CMK (cell line): ENCODE measurements around the gene WT1.

Experiments
- DNase-seq: peaks from one replicate; pipeline ENCODE4 v3.0.0-alpha.2; 2010; ENCODE audit warnings: low read depth

The WT1 gene

GRCh38 chr11:32421992-32422391, 13.3 kb downstream of the WT1 start:
- DNase-seq = no peak

- peak; percentile 80 for DNase-seq
These were observed 14.1 kb downstream of the WT1 start for GRCh38 chr11:32420937-32421901.

GRCh38 chr11:32420139-32420538, 15.2 kb downstream of the WT1 start:
- DNase-seq = no peak

- no peak for DNase-seq
These were observed 16.5 kb downstream of the WT1 start for GRCh38 chr11:32418836-32419235.

- no peak for DNase-seq
These were observed 17.5 kb downstream of the WT1 start for GRCh38 chr11:32417806-32418205.

GRCh38 chr11:32416301-32416700, 19.0 kb downstream of the WT1 start:
- DNase-seq = no peak

- no peak for DNase-seq
These were observed 20.4 kb downstream of the WT1 start for GRCh38 chr11:32414925-32415324.

- DNase-seq = no peak
These were observed 23.3 kb downstream of the WT1 start for GRCh38 chr11:32411942-32412615.

GRCh38 chr11:32405592-32405991, 29.7 kb downstream of the WT1 start:
- DNase-seq = no peak

- DNase-seq = no peak
These were observed 32.5 kb downstream of the WT1 start for GRCh38 chr11:32402836-32403235.

- DNase-seq = no peak
These were observed 34.5 kb downstream of the WT1 start for GRCh38 chr11:32400670-32401369.

- DNase-seq = no peak
These were observed 35.1 kb downstream of the WT1 start for GRCh38 chr11:32400196-32400595.

- DNase-seq = no peak
These were observed 38.3 kb downstream of the WT1 start for GRCh38 chr11:32396991-32397390.

- DNase-seq = no peak
These were observed 39.0 kb downstream of the WT1 start for GRCh38 chr11:32396331-32396730.

GRCh38 chr11:32395127-32395526, 40.2 kb downstream of the WT1 start:
- DNase-seq = no peak

GRCh38 chr11:32392840-32393239, 42.5 kb downstream of the WT1 start:
- no peak for DNase-seq

- DNase-seq = no peak
These were observed 43.3 kb downstream of the WT1 start for GRCh38 chr11:32391956-32392553.

- DNase-seq = no peak
These were observed 43.9 kb downstream of the WT1 start for GRCh38 chr11:32391479-32391878.

- DNase-seq = no peak
These were observed 44.6 kb downstream of the WT1 start for GRCh38 chr11:32390712-32391111.

GRCh38 chr11:32388871-32389770, 46.2 kb downstream of the WT1 start:
- DNase-seq = no peak

GRCh38 chr11:32388365-32388764, 47.0 kb downstream of the WT1 start:
- DNase-seq = no peak
